ENCODE results near the gene MVB12B.

MVB12B gene

GRCh38 chr9:126334721-126335621 is 8.3 kb downstream of the MVB12B start:
- DNase-seq, result no peak

- DNase-seq, result no peak
Measured at GRCh38 chr9:126335837-126336735, 9.5 kb downstream of the MVB12B start.

DNA sequence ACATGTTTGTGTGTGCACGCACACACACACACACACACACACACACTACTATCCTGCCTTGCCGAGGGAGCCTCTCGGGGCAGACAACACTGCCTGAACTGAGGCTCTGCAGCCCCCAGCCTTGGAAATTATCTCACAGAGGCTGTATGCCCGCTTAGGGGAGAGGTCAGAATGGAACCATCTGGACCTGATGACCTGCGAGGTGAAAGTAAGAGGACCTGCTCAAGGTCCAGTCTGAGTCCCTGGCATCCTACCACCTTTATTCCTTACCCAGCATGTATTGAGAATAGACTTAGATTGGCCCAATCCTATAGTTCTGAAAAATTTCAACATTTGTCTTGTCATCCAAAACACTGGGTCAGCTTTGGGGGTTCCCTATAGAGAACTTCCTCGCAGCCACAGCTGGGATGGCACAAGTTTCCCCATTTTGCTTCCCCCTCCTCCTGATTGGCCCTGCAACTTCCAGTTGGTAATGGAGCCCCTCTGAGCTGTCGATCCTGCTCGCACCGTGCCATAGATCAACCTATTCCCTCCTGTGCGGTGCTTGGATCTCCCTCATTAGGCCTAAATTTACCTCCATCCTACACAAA is 10.2 kb downstream of the MVB12B start:
- DNase-seq, result no peak

GRCh38 chr9:126337729-126338372 is 11.2 kb downstream of the MVB12B start:
- no peak for DNase-seq

DNA sequence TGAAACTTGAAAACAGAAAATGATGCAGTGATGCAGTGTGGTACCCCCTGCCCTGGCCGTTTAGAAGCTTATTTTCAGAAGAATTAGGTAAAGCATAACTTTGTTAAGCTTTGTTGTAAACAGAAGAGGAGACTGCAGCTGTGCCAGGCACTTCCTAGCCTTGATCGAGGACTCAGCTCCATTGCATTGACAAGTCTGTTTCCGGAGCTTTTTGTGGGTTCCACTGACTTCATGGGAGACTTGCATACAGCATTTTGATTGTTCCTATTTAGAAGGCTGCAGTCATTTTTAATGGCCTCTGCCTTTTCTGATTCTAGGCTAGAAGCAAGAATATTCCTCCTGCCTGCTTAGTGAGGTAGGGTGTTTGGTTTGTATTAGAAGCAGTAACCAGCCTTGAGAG is 12.3 kb downstream of the MVB12B start:
- DNase-seq, result no peak

GRCh38 chr9:126341426-126341825 is 14.8 kb downstream of the MVB12B start:
- DNase-seq, result no peak

GRCh38 chr9:126341902-126342301 is 15.3 kb downstream of the MVB12B start:
- no peak for DNase-seq

DNA sequence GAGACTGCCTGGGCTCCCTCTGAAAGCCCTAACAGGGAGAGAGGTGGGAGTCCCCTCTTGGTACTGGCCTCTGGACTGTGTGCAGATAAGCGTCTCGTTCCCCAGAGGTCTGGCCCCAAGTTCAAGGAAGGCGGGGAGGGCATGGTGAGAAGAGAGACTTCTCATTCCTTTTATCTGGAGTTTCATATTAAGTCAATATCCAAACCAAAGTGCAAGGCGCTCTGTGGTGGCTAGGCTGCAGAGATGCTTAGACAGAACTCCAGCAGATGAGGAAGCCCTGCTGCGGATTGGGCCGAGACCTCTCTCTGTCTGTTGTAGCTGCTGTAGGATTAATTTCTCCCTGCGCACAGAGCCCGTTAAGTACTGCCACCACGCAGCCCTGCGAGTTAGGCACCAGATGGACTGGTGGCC is 16.0 kb downstream of the MVB12B start:
- no peak for DNase-seq

DNA sequence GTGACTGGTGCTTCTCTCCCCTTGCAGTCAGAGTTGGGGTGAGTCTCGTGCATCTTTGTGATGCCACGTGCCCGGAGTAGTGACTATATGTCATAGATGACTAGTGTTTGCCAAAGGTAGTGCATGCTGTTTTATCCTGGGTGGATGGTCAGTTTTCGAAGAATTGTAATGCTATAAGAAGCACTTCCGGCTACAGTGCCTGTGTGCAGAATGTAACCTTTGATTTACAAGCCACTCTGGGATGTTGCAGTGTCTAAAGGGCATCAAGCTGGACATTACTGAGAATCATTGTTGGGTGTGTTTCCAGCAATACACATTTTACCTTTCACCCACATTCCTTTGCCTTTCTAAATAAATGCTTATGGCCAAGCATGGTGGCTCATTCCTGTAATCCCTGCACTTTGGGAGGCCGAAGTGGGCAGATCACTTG is 16.7 kb downstream of the MVB12B start:
- no peak for DNase-seq

DNA sequence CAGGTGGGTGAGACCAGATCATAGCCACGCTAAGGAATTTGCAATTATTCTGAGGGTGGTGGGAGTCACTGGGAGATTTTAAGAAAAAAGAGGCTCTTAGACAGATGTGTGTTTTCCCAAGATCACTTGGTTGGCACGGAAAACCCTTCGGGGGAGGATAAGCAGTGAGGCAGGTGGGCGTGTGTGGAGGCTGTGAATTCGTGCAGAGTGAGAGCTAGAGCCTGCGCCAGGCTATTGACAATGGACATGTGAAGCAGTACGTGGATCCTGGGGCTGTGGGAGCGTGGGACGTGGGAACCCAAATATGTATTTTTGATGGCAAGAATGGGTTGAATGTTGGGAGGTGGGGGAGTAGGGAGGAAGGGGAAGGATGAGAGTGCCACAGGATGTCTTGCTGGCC is 19.4 kb downstream of the MVB12B start:
- DNase-seq, result no peak

DNA sequence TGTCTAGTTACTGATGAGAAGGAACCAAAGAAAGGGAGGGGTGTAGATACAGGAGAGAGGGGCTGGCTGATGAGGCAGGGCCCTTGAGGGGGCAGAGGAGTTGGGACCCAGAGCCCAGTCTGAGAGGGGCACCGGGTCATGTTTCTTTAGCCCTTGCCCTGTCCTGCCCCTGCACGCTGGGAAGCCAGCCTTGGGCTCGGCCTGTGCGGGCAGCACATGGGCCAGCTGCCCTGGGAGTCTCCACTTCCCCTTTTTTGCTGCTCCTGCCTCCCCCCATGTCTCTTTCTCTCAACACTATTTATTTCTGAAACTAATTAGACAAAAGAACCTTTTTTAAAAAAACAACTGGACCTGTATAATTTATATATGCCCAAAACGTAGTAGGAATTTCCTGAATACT is 20.5 kb downstream of the MVB12B start:
- DNase-seq, result no peak

DNA sequence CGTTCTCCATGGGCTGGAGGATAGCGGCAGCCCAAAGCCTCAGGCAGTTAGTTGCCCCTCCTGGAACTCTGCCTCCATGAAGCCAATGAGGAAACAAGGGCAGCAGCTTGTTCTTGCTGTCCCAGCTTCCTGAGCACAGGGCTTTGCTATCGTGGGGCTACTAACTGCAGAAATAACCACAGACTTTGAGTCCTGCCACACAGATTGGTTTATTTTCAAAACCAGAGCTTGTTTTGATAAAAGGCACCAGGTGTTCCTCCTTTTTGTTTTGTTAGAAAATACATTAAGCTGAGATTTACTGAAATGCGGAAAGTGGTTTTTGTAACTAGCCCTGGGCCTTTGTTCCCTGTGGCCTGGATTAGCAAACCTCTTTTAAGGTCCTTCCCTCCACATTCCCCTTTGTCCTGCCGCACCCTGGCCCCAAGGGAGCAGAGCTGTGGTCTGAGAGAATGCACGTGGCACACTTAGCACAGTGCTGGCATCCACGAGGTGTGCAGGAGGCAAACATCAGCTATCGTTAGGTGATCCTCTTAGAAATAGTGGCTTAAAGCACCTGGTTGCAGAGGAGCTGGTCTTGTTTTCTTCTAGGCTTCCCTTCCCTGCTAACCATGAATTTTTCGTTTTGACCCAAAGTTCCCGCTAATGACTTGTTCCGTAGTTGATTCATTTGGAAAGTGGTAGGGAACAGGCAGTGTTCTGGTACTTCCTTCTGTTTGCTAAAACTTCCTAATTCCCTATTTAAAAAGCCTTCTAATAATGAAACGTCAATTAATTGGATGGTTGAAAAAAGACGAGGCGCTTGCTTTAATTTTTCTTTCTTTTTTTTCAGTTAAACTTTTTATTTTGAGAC is 21.5 kb downstream of the MVB12B start:
- DNase-seq, result no peak

- DNase-seq, result no peak
Measured at GRCh38 chr9:126348911-126349550, 22.4 kb downstream of the MVB12B start.

DNA sequence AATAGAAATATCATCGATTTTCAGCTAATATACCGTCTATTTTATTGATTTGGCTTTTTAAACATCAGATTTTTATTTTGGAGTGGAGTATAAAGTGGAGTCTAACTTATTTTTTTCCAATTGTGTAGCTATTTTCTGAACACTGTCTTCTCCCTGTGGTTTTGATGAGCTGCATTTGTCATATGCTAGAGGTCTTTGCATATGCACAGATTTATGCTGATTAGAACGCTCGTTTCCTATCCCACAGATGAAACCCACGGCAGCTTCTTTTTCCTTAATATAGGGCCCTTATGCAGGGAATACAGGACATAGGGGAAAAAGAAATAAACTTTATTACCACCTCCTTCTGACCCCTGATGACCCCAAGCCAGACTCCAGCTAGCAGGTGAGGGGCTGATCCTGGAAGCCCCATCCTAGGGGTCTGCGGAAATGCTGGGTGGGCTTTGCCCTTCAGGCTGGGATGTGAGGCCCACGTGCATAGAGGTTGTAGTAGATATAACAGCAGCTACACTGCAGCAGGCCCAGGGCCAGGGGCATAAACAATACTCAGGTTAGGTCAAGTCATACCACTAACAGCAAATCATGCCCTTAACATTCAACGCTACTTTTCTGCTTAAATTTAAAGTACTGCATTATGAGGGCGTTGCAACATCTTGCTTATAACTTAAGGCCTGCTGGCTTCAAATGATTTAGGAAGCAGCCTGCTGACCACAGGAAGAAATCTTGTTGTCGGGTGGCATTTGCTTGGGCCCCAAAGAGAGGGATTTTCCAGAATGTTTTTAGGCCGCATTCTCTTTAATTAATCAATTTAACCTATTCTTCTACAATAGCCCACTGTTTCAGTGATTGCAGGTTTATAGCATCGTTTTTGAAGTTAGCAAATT is 28.5 kb downstream of the MVB12B start:
- no peak for DNase-seq

- DNase-seq, result no peak
Measured at GRCh38 chr9:126357074-126357473, 30.4 kb downstream of the MVB12B start.

DNA sequence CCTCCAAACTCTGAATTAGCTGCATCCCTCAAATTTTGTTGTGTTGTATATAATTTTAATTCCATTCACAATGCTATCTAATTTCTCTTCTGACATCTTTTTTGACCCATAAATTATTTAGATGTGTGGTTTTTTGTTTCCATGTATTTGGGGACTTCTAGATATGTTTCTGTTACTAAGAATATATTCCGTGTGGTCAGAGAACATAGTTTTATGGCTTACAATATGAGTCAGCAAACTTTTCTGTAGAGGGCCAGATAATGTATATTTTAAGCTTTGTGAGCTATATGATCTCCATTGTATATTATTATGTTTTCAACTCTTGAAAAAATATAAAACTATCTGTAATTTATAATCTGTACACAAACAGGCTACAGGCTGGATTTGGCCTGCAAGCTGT is 33.4 kb downstream of the MVB12B start:
- no peak for DNase-seq

GRCh38 chr9:126361810-126362238 is 35.2 kb downstream of the MVB12B start:
- DNase-seq, result no peak

GRCh38 chr9:126363250-126363649 is 36.6 kb downstream of the MVB12B start:
- no peak for DNase-seq

DNA sequence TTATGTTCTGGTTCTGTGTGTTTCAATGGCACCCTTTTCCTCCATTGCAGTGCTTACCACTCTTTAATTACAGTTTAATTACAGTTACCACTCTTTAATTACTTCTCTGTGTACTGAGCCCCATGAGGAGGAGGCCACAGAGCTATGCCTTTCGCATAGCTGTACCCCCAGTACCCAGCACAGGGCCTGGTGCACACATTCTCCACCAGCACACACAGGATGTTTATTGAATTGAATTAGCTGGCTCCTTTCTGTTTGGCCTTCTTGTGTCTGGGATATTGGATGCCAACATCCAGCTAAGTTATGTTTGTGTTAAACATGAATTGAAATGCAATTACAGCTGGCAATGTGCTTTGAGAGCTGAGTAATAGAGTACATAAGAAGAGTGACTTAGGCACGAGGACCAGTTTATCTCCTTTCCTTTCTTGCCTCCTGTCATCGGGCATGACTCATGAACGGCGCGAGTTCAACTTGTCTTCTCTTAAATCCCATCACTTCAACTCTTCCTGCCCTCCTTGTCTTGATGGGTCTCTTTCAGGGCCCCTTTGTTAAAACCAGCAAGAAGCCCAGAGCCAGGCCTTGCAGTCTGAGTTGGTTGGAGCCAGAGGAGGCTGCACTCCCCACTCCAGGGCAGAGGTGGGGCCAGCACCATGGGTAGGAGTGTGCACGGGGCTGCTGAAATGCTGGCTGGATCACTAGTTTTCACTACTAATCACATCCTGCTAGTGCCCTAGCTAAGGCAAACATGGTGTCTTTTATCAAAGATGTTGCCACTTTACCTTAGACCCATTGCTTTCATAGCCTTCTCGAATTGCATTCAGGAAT is 37.4 kb downstream of the MVB12B start:
- no peak for DNase-seq

Data from activated effector memory CD4-positive, alpha-beta T cell treated with Interleukin-2 at 50 U/mL for 16 hours (primary cell).